Stimulated activated naive CD8-positive, alpha-beta T cell treated with anti-CD3 and anti-CD28 coated beads, Interleukin-15, amount 100 ng/mL, for 72 hours (primary cell): ENCODE results near the gene CD93.

Source experiments
- ATAC-seq: fragments of 150-1000 bp; cut with Tn5 transposase; 2 replicates; pipeline ENCODE4 v1.10.0; 2021; ENCODE audit warnings: mild to moderate bottlenecking, moderate library complexity
- DNase-seq, 2 donors: peaks; one replicate each; pipeline ENCODE4 v3.0.0; 2021 to 2022
- H3K27ac Mint-ChIP-seq, 2 donors: one replicate each; pipeline ENCODE4 v1.8.0; 2022; ENCODE audit warnings: mild to moderate bottlenecking in 2 of 2, mixed read lengths in 2 of 2, moderate library complexity in 2 of 2
- H3K27me3 Mint-ChIP-seq: one replicate; pipeline ENCODE4 v1.8.0; 2022; ENCODE audit warnings: mixed read lengths
- H3K4me1 Mint-ChIP-seq: one replicate; pipeline ENCODE4 v1.8.0; 2022; ENCODE audit warnings: mild to moderate bottlenecking, mixed read lengths
- H3K4me3 Mint-ChIP-seq, 2 donors: one replicate each; pipeline ENCODE4 v1.8.0; 2022; ENCODE audit warnings: mild to moderate bottlenecking in 2 of 2, mixed read lengths in 2 of 2, moderate library complexity in 1 of 2
- H3K9me3 Mint-ChIP-seq, 2 donors: one replicate each; pipeline ENCODE4 v1.8.0; 2022; ENCODE audit warnings: mixed read lengths in 2 of 2

The CD93 gene

GRCh38 chr20:23082846-23083552 is 3.1 kb downstream of the CD93 start:
- Mint-ChIP-seq H3K9me3 (no peaks in the 10 kb centered on the region), H3K4me1 (peaks cover 12% of the 10 kb centered on the region), H3K27me3 (peaks cover 12% of the 10 kb centered on the region), H3K4me3 (no peak overlapping the region), H3K27ac (no peak overlapping the region)
- no peak for ATAC-seq
- no peak for DNase-seq

GRCh38 chr20:23081263-23081819 is 4.8 kb downstream of the CD93 start:
- H3K4me3 Mint-ChIP-seq: no peak overlapping the region
- no peaks in the 10 kb centered on the region for H3K9me3 Mint-ChIP-seq
- H3K4me1 Mint-ChIP-seq: peaks cover 3% of the 10 kb centered on the region
- no peak for DNase-seq
- ATAC-seq: no peak
- no peaks in the 10 kb centered on the region for H3K27me3 Mint-ChIP-seq
- H3K27ac Mint-ChIP-seq: no peak overlapping the region

DNA sequence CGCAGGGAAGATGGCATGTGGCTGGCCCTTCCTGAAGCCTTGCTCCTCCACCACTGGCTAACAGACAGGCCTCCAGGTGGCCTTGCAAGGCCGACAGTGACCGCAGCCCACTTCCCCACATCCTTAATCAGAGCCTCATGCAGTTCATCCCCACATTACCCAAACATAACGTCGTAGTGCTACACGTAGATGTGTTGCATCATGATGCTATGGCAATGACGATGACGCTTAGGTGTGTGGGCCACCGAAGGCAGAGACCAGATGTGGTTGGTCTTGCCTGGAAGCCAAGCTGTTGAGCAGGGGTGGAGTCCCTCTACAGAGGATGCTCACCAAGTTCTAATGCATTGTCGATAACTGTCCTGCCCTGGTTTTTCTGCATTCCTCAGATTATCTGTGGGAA is 5.6 kb downstream of the CD93 start:
- no peaks in the 10 kb centered on the region for H3K4me1 Mint-ChIP-seq

GRCh38 chr20:23079926-23080325 is 6.2 kb downstream of the CD93 start:
- H3K27ac Mint-ChIP-seq: no peak overlapping the region
- no peaks in the 10 kb centered on the region for H3K9me3 Mint-ChIP-seq
- no peak overlapping the region for H3K4me3 Mint-ChIP-seq
- H3K27me3 Mint-ChIP-seq: no peaks in the 10 kb centered on the region
- no peaks in the 10 kb centered on the region for H3K4me1 Mint-ChIP-seq
- ATAC-seq (no peak), DNase-seq (no peak)

More for the DNA sequence above, 5.6 kb downstream of the CD93 start:
- ATAC-seq (no peak), DNase-seq (no peak)
- Mint-ChIP-seq H3K9me3 (no peaks in the 10 kb centered on the region), H3K27me3 (no peaks in the 10 kb centered on the region), H3K4me3 (no peak overlapping the region), H3K27ac (no peak overlapping the region)

- DNase-seq (no peak), ATAC-seq (no peak)
- Mint-ChIP-seq H3K9me3 (no peaks in the 10 kb centered on the region), H3K27me3 (no peaks in the 10 kb centered on the region), H3K4me1 (no peaks in the 10 kb centered on the region), H3K27ac (no peak overlapping the region), H3K4me3 (no peak overlapping the region)
Measured at GRCh38 chr20:23079016-23079351, 7.1 kb downstream of the CD93 start.

- H3K27ac Mint-ChIP-seq: no peak overlapping the region
- H3K4me1 Mint-ChIP-seq: no peaks in the 10 kb centered on the region
- DNase-seq (no peak), ATAC-seq (no peak)
- H3K4me3 Mint-ChIP-seq: no peak overlapping the region
- H3K27me3 Mint-ChIP-seq: no peaks in the 10 kb centered on the region
- H3K9me3 Mint-ChIP-seq: no peaks in the 10 kb centered on the region
Measured at GRCh38 chr20:23078351-23079015, 7.6 kb downstream of the CD93 start.

- ATAC-seq (no peak), DNase-seq (no peak)
- no peak overlapping the region for H3K4me3 Mint-ChIP-seq
- H3K27me3 Mint-ChIP-seq: no peaks in the 10 kb centered on the region
- no peak overlapping the region for H3K27ac Mint-ChIP-seq
- no peaks in the 10 kb centered on the region for H3K9me3 Mint-ChIP-seq
- no peaks in the 10 kb centered on the region for H3K4me1 Mint-ChIP-seq
Measured at GRCh38 chr20:23077277-23077676, 8.8 kb downstream of the CD93 start.

DNA sequence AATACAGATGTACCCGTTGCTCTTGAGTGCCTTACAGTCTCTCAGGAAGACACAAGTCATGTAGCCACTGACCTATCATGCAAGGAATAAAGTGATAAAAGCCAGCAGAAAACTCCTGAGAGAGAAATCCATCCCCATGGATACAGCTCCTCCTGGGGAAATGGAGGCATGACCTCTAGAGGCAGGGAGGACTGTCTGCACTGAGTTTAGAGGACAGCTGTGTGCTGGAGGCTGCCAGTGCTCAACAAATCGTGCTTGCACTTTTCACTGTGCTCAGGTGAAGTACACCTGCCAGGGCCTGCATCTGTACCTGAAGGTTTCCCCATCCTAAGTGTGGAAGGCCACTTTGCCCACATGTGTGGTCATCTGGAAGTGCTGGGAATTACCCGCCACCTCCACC is 12.1 kb downstream of the CD93 start:
- Mint-ChIP-seq H3K4me1 (no peaks in the 10 kb centered on the region), H3K9me3 (no peaks in the 10 kb centered on the region), H3K27me3 (no peaks in the 10 kb centered on the region), H3K4me3 (no peak overlapping the region), H3K27ac (no peak overlapping the region)
- DNase-seq (no peak), ATAC-seq (no peak)

DNA sequence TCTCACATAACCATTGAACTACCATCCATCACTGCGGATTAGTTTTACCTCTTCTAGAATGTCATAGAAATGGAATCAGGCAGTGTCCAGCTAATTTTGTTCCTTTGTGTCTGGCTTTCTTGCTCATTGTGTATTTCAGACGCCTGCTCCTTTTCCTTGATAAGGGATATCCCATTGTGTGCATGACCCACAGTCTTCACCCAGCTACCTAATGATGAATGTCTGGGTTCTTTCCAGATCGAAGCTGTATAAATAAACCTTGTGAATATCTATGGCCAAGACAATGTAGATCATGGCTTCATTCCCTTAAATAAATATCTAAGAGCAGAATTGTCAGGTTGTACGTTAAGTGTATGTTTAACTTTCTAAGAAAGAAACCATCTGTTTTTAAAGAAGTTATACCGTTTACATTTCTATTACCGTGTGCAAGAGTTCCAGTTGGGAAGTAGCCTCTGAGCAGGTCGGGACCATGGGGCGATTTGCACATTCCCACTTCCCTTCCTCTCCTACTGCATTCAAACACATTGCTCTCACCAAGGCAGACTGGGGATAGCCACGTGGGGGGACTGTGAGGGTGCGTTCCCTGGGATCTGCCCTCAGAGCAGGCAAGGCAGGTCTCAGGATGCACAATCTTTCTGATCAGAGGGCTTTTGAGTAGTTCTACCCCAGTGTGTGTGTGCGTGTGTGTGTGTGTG is 13.1 kb downstream of the CD93 start:
- H3K9me3 Mint-ChIP-seq: no peaks in the 10 kb centered on the region
- DNase-seq: no peak
- H3K27me3 Mint-ChIP-seq: no peaks in the 10 kb centered on the region
- H3K27ac Mint-ChIP-seq: no peak overlapping the region
- H3K4me1 Mint-ChIP-seq: no peaks in the 10 kb centered on the region
- H3K4me3 Mint-ChIP-seq: no peak overlapping the region
- ATAC-seq: no peak

DNA sequence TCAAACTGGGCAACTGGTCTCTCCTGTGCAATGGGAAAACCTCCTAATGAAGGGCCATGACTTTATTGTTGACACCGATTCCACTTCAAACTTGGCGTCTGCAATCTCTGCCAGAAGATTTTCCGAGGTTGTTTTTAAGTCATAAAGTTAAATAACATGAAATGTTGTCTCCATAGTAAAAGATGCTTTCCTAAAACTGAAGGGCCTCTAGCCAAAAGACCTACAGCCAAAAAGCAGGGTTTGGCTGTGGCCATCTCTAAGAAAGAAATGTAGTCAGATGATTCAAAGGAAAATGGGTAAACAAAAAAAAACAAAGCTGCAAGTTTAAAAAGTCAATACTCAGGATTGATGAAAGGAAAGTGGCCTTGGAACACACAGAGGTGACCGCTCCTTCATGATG is 14.1 kb downstream of the CD93 start:
- ATAC-seq: no peak
- no peak for DNase-seq
- Mint-ChIP-seq H3K4me3 (no peak overlapping the region), H3K27ac (no peak overlapping the region), H3K4me1 (no peaks in the 10 kb centered on the region), H3K9me3 (no peaks in the 10 kb centered on the region), H3K27me3 (no peaks in the 10 kb centered on the region)

DNA sequence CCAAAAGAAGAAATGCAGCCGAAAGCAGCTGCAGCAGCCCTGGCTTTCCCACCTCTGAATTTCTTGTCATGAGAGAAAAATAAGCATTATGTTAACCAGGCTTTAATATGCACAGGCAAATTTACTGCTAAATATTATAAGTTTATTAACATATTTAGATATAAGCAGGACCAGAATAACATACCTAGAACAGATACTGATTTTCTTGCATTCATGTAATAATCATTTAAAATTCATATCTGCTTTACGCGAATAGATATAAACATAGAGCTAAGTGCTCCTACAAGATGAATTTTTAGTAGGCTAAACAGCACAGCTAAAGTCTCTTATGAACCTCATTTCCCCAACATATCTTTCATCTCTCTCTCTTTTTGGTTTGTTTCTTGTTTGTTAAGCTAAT is 14.7 kb downstream of the CD93 start:
- no peak overlapping the region for H3K4me3 Mint-ChIP-seq
- no peaks in the 10 kb centered on the region for H3K9me3 Mint-ChIP-seq
- no peak overlapping the region for H3K27ac Mint-ChIP-seq
- no peaks in the 10 kb centered on the region for H3K4me1 Mint-ChIP-seq
- no peak for DNase-seq
- ATAC-seq: no peak
- no peaks in the 10 kb centered on the region for H3K27me3 Mint-ChIP-seq

- ATAC-seq (no peak), DNase-seq (no peak)
- Mint-ChIP-seq H3K27ac (no peak overlapping the region), H3K9me3 (no peaks in the 10 kb centered on the region), H3K4me3 (no peak overlapping the region), H3K27me3 (no peaks in the 10 kb centered on the region), H3K4me1 (no peaks in the 10 kb centered on the region)
Measured at GRCh38 chr20:23069108-23069507, 17.0 kb downstream of the CD93 start.

DNA sequence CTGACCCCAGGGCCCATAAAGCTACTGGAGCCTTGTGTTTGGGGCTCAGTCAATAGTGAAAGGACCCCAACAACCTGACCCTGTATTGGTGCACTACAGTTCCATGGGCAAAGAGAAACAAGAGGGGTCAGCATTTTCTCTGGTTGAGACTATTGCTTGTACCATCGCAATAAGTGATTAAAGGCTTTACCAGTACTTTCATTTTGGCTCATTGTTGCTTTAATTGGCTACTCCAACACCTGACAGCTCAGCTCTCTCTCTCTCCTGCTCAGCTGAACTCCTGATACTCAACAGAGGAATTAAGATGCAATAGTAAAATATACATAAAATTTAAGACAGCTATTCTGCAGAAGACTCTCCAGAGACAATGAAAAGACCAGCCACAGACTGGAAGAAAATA is 17.8 kb downstream of the CD93 start:
- Mint-ChIP-seq H3K27me3 (no peaks in the 10 kb centered on the region), H3K4me3 (no peak overlapping the region), H3K4me1 (no peaks in the 10 kb centered on the region), H3K9me3 (no peaks in the 10 kb centered on the region), H3K27ac (no peak overlapping the region)
- DNase-seq (no peak), ATAC-seq (no peak)

GRCh38 chr20:23066772-23067171 is 19.4 kb downstream of the CD93 start:
- no peak overlapping the region for H3K4me3 Mint-ChIP-seq
- H3K9me3 Mint-ChIP-seq: no peaks in the 10 kb centered on the region
- H3K27ac Mint-ChIP-seq: no peak overlapping the region
- no peaks in the 10 kb centered on the region for H3K27me3 Mint-ChIP-seq
- H3K4me1 Mint-ChIP-seq: no peaks in the 10 kb centered on the region
- no peak for DNase-seq
- ATAC-seq: no peak

- H3K9me3 Mint-ChIP-seq: no peaks in the 10 kb centered on the region
- no peaks in the 10 kb centered on the region for H3K4me1 Mint-ChIP-seq
- no peak overlapping the region for H3K27ac Mint-ChIP-seq
- no peaks in the 10 kb centered on the region for H3K27me3 Mint-ChIP-seq
- ATAC-seq (no peak), DNase-seq (no peak)
- H3K4me3 Mint-ChIP-seq: no peak overlapping the region
Measured at GRCh38 chr20:23065266-23066201, 20.6 kb downstream of the CD93 start.
